Prostate gland (tissue), 2 donors: ENCODE data around the gene AOPEP.

ENCODE experiments used
- CTCF ChIP-seq, 4 experiments: fragments of 200-600 bp in 2 of 4; fragments of 450-650 bp in 2 of 4; sonication (generic) in 2 of 4; IDR thresholded peaks; 1 replicate in 3 of 4; 2 replicates in 1 of 4; pipeline ENCODE4 v1.5.1; 2016 to 2019; ENCODE audit warnings: antibody characterized with exemption in 4 of 4, mild to moderate bottlenecking in 2 of 4, moderate library complexity in 2 of 4
- POLR2AphosphoS5 ChIP-seq: sonication (generic); formaldehyde crosslinking; IDR thresholded peaks from one replicate; pipeline ENCODE4 v1.6.1; 2017; ENCODE audit warnings: antibody characterized with exemption

GRCh38 chr9:95001720-95002119, 275.2 kb downstream of the AOPEP start:
- no peak for TF ChIP-seq POLR2AphosphoS5
- TF ChIP-seq CTCF (IDR thresholded peaks at IDR 0.05) = no peak
